Naive thymus-derived CD4-positive, alpha-beta T cell (primary cell): ENCODE measurements around the gene LZIC. TPM values are rescaled to one million over a fixed set of nuclear protein-coding genes. Genes with fewer than 3 reads are reported as not detected.
A peak's percentile ranks its signal among the peaks of the same experiment; 100 is the strongest.

Source experiments
- ATAC-seq: fragments of 150-1000 bp; cut with Tn5 transposase; 2 replicates; pipeline ENCODE4 v1.10.0; 2021; ENCODE audit warnings: mild to moderate bottlenecking, moderate library complexity
- CTCF ChIA-PET: fragments of 350-600 bp; sonication (Branson Sonifier 250); formaldehyde crosslinking; loops from one replicate; lab custom pipeline; 2021; ENCODE audit warnings: antibody characterized with exemption; lab: Charles Lee
- POLR2A ChIA-PET: fragments of 350-600 bp; sonication (Branson Sonifier 250); formaldehyde crosslinking; loops from one replicate; lab custom pipeline; 2021; ENCODE audit warnings: antibody characterized with exemption, inconsistent platforms; lab: Charles Lee
- DNase-seq, 9 donors: peaks; one replicate each; pipeline versions ENCODE4 v3.0.0 to v3.0.0-alpha.2; 2020 to 2022; ENCODE audit warnings: mixed read lengths in 1 of 9
- H3K27ac ChIP-seq: one replicate; pipeline ENCODE4 v1.7.0; 2013; ENCODE audit warnings: mild to moderate bottlenecking, low read depth, low read length, moderate library complexity
- H3K27me3 ChIP-seq, 2 donors: one replicate each; pipeline ENCODE4 v1.7.0; 2013; ENCODE audit warnings: low read length in 2 of 2, mild to moderate bottlenecking in 2 of 2, moderate library complexity in 2 of 2; ENCODE audit not compliant: control insufficient read depth in 2 of 2, insufficient read depth in 2 of 2
- H3K36me3 ChIP-seq, 3 experiments: 1 replicate in 2 of 3; 2 replicates in 1 of 3; pipeline ENCODE4 v1.7.0; 2013; ENCODE audit warnings: low read length in 3 of 3, mild to moderate bottlenecking in 3 of 3, moderate library complexity in 1 of 3; ENCODE audit not compliant: insufficient read depth in 3 of 3, control insufficient read depth in 2 of 3
- H3K4me1 ChIP-seq, 2 donors: one replicate each; pipeline ENCODE4 v1.7.0; 2013; ENCODE audit warnings: low read length in 2 of 2, mild to moderate bottlenecking in 2 of 2, moderate library complexity in 1 of 2; ENCODE audit not compliant: control insufficient read depth in 2 of 2, insufficient read depth in 2 of 2
- H3K4me3 ChIP-seq: 2 replicates; pipeline ENCODE4 v1.7.0; 2013; ENCODE audit warnings: mild to moderate bottlenecking, low read length
- H3K9me3 ChIP-seq, 3 experiments: 1 replicate in 2 of 3; 2 replicates in 1 of 3; pipeline ENCODE4 v1.7.0; 2013; ENCODE audit warnings: low read length in 3 of 3; ENCODE audit not compliant: control insufficient read depth in 2 of 3
- H3K27ac Mint-ChIP-seq, 9 donors: one replicate each; pipeline ENCODE4 v1.8.0; 2020 to 2022; ENCODE audit warnings: mixed read lengths in 9 of 9, mild to moderate bottlenecking in 8 of 9, moderate library complexity in 5 of 9, inconsistent platforms in 2 of 9
- H3K27me3 Mint-ChIP-seq, 5 donors: one replicate each; pipeline ENCODE4 v1.8.0; 2021 to 2022; ENCODE audit warnings: mixed read lengths in 5 of 5, mild to moderate bottlenecking in 1 of 5
- H3K36me3 Mint-ChIP-seq, 5 donors: one replicate each; pipeline ENCODE4 v1.8.0; 2020 to 2022; ENCODE audit warnings: mixed read lengths in 5 of 5, mild to moderate bottlenecking in 3 of 5, inconsistent platforms in 1 of 5
- H3K4me1 Mint-ChIP-seq, 7 donors: one replicate each; pipeline ENCODE4 v1.8.0; 2020 to 2022; ENCODE audit warnings: mixed read lengths in 7 of 7, mild to moderate bottlenecking in 3 of 7, inconsistent platforms in 1 of 7
- H3K4me3 Mint-ChIP-seq, 10 donors: one replicate each; pipeline ENCODE4 v1.8.0; 2020 to 2022; ENCODE audit warnings: mild to moderate bottlenecking in 10 of 10, mixed read lengths in 10 of 10, moderate library complexity in 6 of 10, inconsistent platforms in 2 of 10
- H3K9me3 Mint-ChIP-seq, 11 donors: one replicate each; pipeline ENCODE4 v1.8.0; 2020 to 2022; ENCODE audit warnings: mixed read lengths in 11 of 11, mild to moderate bottlenecking in 4 of 11, inconsistent platforms in 1 of 11, moderate library complexity in 1 of 11
- intact Hi-C, 2 donors: fragments of 100-400 bp; cut with micrococcal nuclease; formaldehyde crosslinking; loops; one replicate each; pipeline ENCODE4 v1.15.1; 2023
- polyA plus RNA-seq, 2 donors: library from polyadenylated mRNA; unstranded; fragments of 300-500 nt; fragmentation: Illumina TruSeq; gene quantifications; one replicate each; pipeline ENCODE4 v1.2.3, GENCODE V29; 2021
- total RNA-seq, 6 experiments: library from RNA in 5 of 6; stranded (reverse) in 5 of 6; gene quantifications; 1 replicate in 5 of 6; 2 replicates in 1 of 6; pipeline ENCODE4 v1.2.3 and lab custom pipeline; 2021 to 2026

LZIC gene
- total and polyA plus RNA-seq, 7 experiments from 2014 or later: 18.0 to 44.0 (median 34.6) TPM

DNA sequence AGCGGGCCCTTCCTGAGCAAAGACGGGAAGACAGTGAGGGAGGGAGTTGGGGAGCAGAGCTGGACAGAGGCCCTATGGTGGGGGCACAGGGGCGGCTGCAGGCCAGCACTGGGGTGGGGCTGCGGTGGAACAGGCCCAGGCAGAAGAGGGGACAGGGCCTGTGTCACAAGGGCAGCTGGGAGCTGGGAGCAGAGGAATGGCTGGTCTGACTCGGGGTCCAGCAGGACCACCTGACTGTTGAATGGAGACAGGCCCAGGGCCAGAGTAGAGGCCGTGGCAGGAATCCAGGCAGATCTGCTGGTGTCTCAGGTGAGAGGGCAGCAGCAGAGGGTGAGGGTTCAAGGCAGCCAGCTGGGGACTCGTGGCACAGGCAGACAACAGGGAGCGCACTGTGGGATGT, 58.4 kb downstream of the LZIC start:
- Mint-ChIP-seq H3K9me3 (no peaks in the 10 kb centered on the region), H3K36me3 (peaks cover 0 to 10% (median 0%) of the 10 kb centered on the region in 5 donors), H3K27me3 (no peaks in the 10 kb centered on the region), H3K4me3 (no peak overlapping the region), H3K4me1 (peaks cover 9 to 27% (median 18%) of the 10 kb centered on the region in 7 donors), H3K27ac (no peak overlapping the region)
- H3K4me1 ChIP-seq: peaks cover 0 to 23% of the 10 kb centered on the region in 2 donors
- H3K27me3 ChIP-seq: no peaks in the 10 kb centered on the region
- no peaks in the 10 kb centered on the region for H3K36me3 ChIP-seq
- H3K4me3 ChIP-seq: no peak overlapping the region
- H3K27ac ChIP-seq: no peak overlapping the region
- no peak for ATAC-seq
- POLR2A ChIA-PET: no interaction called here
- no peaks in the 10 kb centered on the region for H3K9me3 ChIP-seq
- DNase-seq: no peak
- intact Hi-C loops: no loop called here
- CTCF ChIA-PET: interaction anchor here (0.6 to 1.2 kb wide), 2 partner anchors 11 to 41 kb away, joined by 4 to 8 read pairs; no protein-coding TSS in a partner anchor

DNA sequence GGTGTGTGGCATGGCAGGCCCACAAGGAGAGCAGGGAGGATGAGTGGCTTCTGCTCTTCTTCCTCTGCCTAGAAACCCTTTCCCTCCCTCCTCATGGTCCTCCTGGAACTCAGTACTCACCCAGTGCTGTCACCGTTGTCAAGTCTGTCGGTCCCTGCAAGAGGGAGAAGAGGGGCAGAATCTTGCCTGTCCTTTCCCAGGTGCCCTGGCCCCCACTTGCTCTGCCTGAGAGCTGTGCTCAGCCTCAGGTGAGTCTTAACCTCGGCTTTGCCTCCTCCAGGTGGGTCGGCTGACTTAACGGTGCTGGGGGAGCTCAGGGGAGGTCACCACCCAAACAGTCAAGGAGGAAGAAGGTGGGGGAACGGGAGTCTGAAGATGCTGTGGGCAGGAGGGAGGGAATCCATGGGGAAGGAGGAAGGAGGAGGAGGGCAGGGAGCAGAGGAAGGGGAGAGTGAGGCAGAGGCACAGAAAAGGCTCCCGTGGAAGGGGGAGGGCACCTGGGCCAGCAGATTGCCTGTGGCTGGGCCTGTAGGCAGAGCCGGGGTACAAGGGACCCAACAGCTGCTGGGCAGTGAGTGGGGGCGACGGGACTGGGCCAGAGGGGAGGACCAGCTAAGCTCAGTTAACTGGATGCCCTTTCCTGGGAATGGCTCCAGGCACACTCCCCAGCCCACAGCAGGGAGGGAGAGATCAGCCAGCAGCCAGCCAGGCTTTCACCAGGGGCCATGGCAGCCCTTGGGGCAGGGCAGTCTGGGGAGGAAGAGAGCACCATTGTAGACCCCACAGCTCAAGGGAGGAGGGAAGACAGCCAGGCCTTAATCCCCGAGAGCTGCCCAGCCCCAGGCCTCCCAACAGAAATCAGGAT, 59.4 kb downstream of the LZIC start:
- CTCF ChIA-PET: interaction anchor here (1.2 kb wide), 1 partner anchor 10 kb away, joined by 4 read pairs; no protein-coding TSS in a partner anchor

DNA sequence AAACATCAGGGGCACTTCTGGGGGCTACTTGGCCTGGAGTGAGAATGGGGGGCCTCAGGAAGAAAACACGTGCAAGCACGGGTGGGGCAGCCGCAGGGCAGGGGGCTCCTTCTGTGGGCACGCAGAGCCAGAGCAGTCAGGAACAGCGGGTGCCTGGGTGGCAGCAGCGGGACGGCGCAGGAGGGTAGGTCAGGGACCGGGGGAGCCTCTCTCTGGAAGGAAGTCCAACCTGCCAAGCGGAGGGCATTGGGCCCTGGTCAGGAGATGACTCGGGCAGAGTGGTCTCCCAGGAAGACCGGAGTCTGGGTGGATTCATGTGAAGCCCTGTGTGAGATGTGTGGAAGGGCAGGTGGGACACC, 60.3 kb downstream of the LZIC start:
- Mint-ChIP-seq H3K27ac (peak overlapping the region in 1 of 9 donors; percentile 65), H3K9me3 (no peaks in the 10 kb centered on the region), H3K27me3 (no peaks in the 10 kb centered on the region), H3K4me3 (no peak overlapping the region), H3K4me1 (peaks cover 9 to 27% (median 14%) of the 10 kb centered on the region in 7 donors), H3K36me3 (peaks cover 0 to 6% (median 0%) of the 10 kb centered on the region in 5 donors)
- ATAC-seq (no peak), DNase-seq (no peak)
- Histone ChIP-seq H3K9me3 (no peaks in the 10 kb centered on the region), H3K4me3 (no peak overlapping the region), H3K36me3 (no peaks in the 10 kb centered on the region), H3K4me1 (peaks cover 0 to 23% of the 10 kb centered on the region in 2 donors), H3K27me3 (no peaks in the 10 kb centered on the region), H3K27ac (no peak overlapping the region)
- intact Hi-C loops: no loop called here
- ChIA-PET CTCF (no interaction called here), POLR2A (no interaction called here)

More for the DNA sequence above, 59.4 kb downstream of the LZIC start:
- Histone ChIP-seq H3K4me3 (no peak overlapping the region), H3K27ac (no peak overlapping the region), H3K9me3 (no peaks in the 10 kb centered on the region), H3K27me3 (no peaks in the 10 kb centered on the region), H3K4me1 (peaks cover 0 to 23% of the 10 kb centered on the region in 2 donors), H3K36me3 (no peaks in the 10 kb centered on the region)
- Mint-ChIP-seq H3K27ac (peak overlapping the region in 2 of 9 donors; percentile 28 to 70), H3K4me3 (no peak overlapping the region), H3K9me3 (no peaks in the 10 kb centered on the region), H3K27me3 (no peaks in the 10 kb centered on the region), H3K36me3 (peaks cover 0 to 6% (median 0%) of the 10 kb centered on the region in 5 donors), H3K4me1 (peaks cover 9 to 27% (median 14%) of the 10 kb centered on the region in 7 donors)
- POLR2A ChIA-PET: no interaction called here
- no peak for ATAC-seq
- intact Hi-C loops: no loop called here
- DNase-seq: no peak

DNA sequence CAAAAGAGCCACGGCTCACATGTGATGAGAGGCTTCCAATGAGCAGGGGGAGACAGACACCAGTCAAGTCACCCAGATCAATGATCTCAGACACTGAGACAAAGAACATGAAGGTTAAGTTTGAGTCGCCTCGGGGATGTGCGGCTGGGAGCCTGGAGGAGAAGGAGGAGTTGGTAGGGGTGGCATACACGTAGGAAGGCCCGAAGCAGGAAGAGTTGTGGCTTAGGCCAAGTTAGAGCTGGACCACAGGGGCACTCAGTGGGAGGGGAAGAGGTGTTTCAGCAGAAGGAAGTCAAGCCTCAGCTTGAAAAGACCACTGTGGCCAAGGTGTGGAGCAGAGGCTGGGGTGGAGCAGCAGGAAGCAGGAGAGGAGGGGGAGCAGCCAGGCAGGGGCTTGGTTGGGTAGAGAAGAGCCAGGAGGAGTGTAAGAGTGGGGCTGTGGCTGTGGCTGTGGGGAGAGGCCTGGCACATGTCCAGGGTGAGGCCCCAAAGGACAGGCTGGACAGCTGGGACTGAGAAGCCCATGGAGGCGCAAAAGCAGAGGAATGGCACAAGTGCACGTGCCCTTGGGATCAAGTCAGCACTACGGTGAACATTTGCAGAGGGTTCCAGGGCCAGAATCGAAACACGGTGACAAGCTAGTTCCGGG, 60.8 kb downstream of the LZIC start:
- DNase-seq (no peak), ATAC-seq (peak; percentile 46)
- Histone ChIP-seq H3K9me3 (no peaks in the 10 kb centered on the region), H3K4me1 (peaks cover 0 to 23% of the 10 kb centered on the region in 2 donors), H3K27ac (no peak overlapping the region), H3K36me3 (no peaks in the 10 kb centered on the region), H3K4me3 (no peak overlapping the region), H3K27me3 (no peaks in the 10 kb centered on the region)
- Mint-ChIP-seq H3K4me1 (peaks cover 9 to 27% (median 14%) of the 10 kb centered on the region in 7 donors), H3K4me3 (peak overlapping the region in 2 of 10 donors; percentile 25 to 31), H3K9me3 (no peaks in the 10 kb centered on the region), H3K36me3 (peaks cover 0 to 6% (median 0%) of the 10 kb centered on the region in 5 donors), H3K27ac (peak overlapping the region in 8 of 9 donors; percentile 4 to 84 (median 53)), H3K27me3 (no peaks in the 10 kb centered on the region)
- ChIA-PET CTCF (no interaction called here), POLR2A (no interaction called here)
- intact Hi-C loops: no loop called here

DNA sequence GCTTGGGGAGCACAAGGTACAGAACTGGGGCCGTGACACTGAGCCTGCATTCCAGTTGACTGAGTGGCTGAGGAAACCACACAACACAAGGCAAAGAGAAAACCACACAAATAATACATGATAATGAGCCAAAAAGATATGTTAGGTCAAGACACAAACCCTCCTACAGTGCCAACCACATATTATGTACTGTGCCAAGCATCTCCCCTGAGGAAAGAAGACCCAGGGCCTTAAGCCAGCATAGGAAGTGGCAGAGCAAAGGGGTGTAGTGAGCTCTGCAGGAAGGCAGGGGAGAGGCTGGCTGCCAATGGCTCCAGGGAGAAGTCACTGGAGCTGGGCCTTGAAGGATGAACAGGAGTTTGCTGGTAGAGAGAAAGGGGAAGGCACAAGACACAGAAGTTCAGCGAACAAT, 61.3 kb downstream of the LZIC start:
- Mint-ChIP-seq H3K27me3 (no peaks in the 10 kb centered on the region), H3K36me3 (peaks cover 0 to 6% (median 0%) of the 10 kb centered on the region in 5 donors), H3K4me1 (peaks cover 9 to 27% (median 14%) of the 10 kb centered on the region in 7 donors), H3K9me3 (no peaks in the 10 kb centered on the region), H3K4me3 (peak overlapping the region in 2 of 10 donors; percentile 6 to 45), H3K27ac (peak overlapping the region in 8 of 9 donors; percentile 28 to 84 (median 56))
- H3K4me1 ChIP-seq: peaks cover 0 to 23% of the 10 kb centered on the region in 2 donors
- H3K27me3 ChIP-seq: no peaks in the 10 kb centered on the region
- no peak for ATAC-seq
- DNase-seq: no peak
- H3K9me3 ChIP-seq: no peaks in the 10 kb centered on the region
- intact Hi-C loops: no loop called here
- ChIA-PET POLR2A (no interaction called here), CTCF (no interaction called here)
- no peak overlapping the region for H3K27ac ChIP-seq
- H3K36me3 ChIP-seq: no peaks in the 10 kb centered on the region
- H3K4me3 ChIP-seq: no peak overlapping the region
